ENCODE data around the gene FADS1. TPM values are rescaled to one million over a fixed set of nuclear protein-coding genes. Genes with fewer than 3 reads are reported as not detected.

FADS1 gene
- total and polyA plus RNA-seq, 2 donors (not counting 1 experiment from before 2014, with no cell fraction given) = 173 to 208 TPM

DNA sequence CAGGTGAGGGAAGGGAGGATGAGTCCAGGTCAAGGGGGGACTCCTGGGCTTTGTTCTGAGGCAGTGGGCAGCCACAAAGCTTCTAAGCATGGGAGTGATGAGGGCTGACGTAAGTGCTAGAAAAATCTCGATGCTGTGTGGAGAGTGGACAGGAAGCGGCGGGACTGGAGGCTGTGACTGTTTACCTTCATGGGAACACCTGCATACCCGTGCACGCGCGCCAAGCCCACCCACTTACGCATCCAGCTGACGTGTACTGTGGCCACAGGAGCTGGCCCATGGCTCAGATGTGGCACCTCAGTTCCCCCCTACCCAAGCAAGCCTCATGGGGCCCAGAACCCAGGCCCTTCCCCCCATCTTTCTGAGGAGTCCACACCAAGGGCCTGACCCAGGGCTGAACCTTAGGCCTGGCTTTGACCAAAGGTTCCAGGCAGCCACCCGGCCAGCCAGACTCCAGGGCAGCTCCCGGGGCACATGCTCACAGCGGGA is 50.4 kb downstream of the FADS1 start:
- Histone ChIP-seq H2AFZ (ENCODE audit: low read length) (no peak overlapping the region), H3K9ac (ENCODE audit: insufficient read depth, low read length) (no peak overlapping the region), H4K20me1 (ENCODE audit: control insufficient read depth, extremely low read depth, insufficient read depth, low read length) (no peaks in the 10 kb centered on the region), H3K4me2 (ENCODE audit: extremely low read depth, insufficient read depth, low read length) (no peak overlapping the region), H3K79me2 (ENCODE audit: control insufficient read depth, insufficient read depth, low read length) (no peaks in the 10 kb centered on the region), H3K36me3 (ENCODE audit: control insufficient read depth, insufficient read depth, low read length) (no peaks in the 10 kb centered on the region), H3K27ac (ENCODE audit: insufficient read depth, low read length) (no peak overlapping the region), H3K27me3 (ENCODE audit: control insufficient read depth, insufficient read depth, low read length) (peaks cover 3% of the 10 kb centered on the region), H3K4me1 (ENCODE audit: control insufficient read depth, extremely low read depth, insufficient read depth, low read length) (no peaks in the 10 kb centered on the region), H3K4me3 (replicated peaks in 1 of 4; ENCODE audit: control extremely low read depth in 1 of 4, insufficient read depth in 1 of 4, low read depth in 3 of 4, low read length in 4 of 4) (no peak overlapping the region), H3K9me3 (ENCODE audit: control insufficient read depth, insufficient read depth, low read depth, low read length) (no peaks in the 10 kb centered on the region)
- peak; percentile 56 to 59 for DNase-seq (ENCODE audit: low read depth in 2 of 2)
- TF ChIP-seq, protein P1, sequence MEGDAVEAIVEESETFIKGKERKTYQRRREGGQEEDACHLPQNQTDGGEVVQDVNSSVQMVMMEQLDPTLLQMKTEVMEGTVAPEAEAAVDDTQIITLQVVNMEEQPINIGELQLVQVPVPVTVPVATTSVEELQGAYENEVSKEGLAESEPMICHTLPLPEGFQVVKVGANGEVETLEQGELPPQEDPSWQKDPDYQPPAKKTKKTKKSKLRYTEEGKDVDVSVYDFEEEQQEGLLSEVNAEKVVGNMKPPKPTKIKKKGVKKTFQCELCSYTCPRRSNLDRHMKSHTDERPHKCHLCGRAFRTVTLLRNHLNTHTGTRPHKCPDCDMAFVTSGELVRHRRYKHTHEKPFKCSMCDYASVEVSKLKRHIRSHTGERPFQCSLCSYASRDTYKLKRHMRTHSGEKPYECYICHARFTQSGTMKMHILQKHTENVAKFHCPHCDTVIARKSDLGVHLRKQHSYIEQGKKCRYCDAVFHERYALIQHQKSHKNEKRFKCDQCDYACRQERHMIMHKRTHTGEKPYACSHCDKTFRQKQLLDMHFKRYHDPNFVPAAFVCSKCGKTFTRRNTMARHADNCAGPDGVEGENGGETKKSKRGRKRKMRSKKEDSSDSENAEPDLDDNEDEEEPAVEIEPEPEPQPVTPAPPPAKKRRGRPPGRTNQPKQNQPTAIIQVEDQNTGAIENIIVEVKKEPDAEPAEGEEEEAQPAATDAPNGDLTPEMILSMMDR (conservative IDR thresholded peaks at IDR 0.05 in 1 of 2, IDR thresholded peaks at IDR 0.05 in 1 of 2; ENCODE audit: low read depth in 1 of 2, low read length in 2 of 2) = no peak
- no peak for TF ChIP-seq EZH2 (IDR thresholded peaks at IDR 0.05; ENCODE audit: low read length, missing control alignments)

DNA sequence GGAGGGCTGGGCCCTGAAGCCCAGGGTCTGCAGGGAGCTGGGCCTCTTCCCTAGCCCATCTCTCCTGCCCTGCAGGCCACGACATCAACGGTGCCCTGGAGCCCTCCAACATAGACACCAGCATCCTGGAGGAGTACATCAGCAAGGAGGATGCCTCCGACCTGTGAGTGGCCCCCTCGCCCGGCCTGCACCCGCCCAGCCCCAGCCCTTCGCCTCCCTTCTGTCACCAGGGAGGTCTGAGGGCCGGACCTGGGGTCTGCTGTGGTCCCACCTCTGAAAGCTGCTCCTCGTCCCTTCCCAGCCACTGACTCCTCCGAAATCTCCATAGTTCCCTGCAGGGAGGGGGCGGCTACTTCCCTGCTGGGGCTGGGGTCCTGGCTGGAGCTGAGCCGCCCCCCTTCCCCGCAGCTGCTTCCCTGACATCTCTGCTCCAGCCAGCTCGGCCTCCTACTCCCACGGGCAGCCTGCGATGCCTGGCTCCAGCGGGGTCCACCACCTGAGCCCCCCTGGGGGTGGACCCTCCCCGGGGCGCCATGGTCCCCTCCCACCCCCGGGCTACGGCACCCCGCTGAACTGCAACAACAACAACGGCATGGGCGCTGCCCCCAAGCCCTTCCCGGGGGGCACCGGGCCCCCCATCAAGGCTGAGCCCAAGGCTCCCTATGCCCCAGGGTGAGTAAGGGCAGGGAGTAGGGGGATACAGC is 51.1 kb downstream of the FADS1 start:
- Histone ChIP-seq H3K27me3 (ENCODE audit: control insufficient read depth, insufficient read depth, low read length) (peaks cover 3% of the 10 kb centered on the region), H3K9ac (ENCODE audit: insufficient read depth, low read length) (no peak overlapping the region), H3K4me2 (ENCODE audit: extremely low read depth, insufficient read depth, low read length) (no peak overlapping the region), H3K36me3 (ENCODE audit: control insufficient read depth, insufficient read depth, low read length) (no peaks in the 10 kb centered on the region), H4K20me1 (ENCODE audit: control insufficient read depth, extremely low read depth, insufficient read depth, low read length) (no peaks in the 10 kb centered on the region), H3K4me3 (replicated peaks in 1 of 4; ENCODE audit: control extremely low read depth in 1 of 4, insufficient read depth in 1 of 4, low read depth in 3 of 4, low read length in 4 of 4) (no peak overlapping the region), H3K27ac (ENCODE audit: insufficient read depth, low read length) (no peak overlapping the region), H2AFZ (ENCODE audit: low read length) (no peak overlapping the region), H3K9me3 (ENCODE audit: control insufficient read depth, insufficient read depth, low read depth, low read length) (no peaks in the 10 kb centered on the region), H3K4me1 (ENCODE audit: control insufficient read depth, extremely low read depth, insufficient read depth, low read length) (no peaks in the 10 kb centered on the region), H3K79me2 (ENCODE audit: control insufficient read depth, insufficient read depth, low read length) (no peaks in the 10 kb centered on the region)
- DNase-seq (ENCODE audit: low read depth in 2 of 2) = no peak
- TF ChIP-seq EZH2 (IDR thresholded peaks at IDR 0.05; ENCODE audit: low read length, missing control alignments) = no peak
- TF ChIP-seq, protein P1 (conservative IDR thresholded peaks at IDR 0.05 in 1 of 2, IDR thresholded peaks at IDR 0.05 in 1 of 2; ENCODE audit: low read depth in 1 of 2, low read length in 2 of 2) = no peak

DNA sequence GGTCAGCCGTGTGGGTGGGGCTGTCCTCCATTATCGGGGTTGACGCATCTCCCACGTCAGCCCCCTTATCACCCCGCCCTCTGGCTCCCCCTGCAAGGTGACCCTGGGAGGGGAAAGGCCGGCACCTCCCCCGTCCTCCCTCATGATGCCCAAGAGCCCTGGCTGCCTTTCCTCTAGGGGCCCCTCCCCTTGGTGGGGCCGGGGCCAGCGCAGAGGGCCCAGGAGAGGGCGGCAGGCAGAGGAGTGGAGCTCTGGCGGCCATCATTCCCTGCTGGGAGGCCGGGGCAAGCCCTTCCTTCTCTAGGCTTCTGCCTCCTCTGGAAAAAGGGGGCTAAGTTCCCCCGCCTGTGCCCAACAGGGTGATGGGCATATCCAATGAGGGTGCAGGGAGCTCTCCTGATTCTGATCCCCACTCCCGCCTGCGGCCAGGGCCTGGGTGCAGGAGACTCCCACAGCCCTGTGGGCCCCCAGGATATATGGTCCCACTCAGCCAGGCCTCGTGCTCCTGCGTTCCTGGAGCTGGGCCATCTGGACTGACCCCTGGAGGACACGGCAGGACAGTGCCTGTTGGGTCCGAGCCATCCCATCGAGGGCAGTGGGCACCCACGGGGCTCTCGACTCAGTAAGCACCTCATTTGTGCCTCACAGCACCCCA is 52.1 kb downstream of the FADS1 start:
- no peaks in the 10 kb centered on the region for H3K4me1 ChIP-seq (ENCODE audit: control insufficient read depth, extremely low read depth, insufficient read depth, low read length)
- no peak overlapping the region for H3K4me2 ChIP-seq (ENCODE audit: extremely low read depth, insufficient read depth, low read length)
- H3K4me3 ChIP-seq (replicated peaks in 1 of 4; ENCODE audit: control extremely low read depth in 1 of 4, insufficient read depth in 1 of 4, low read depth in 3 of 4, low read length in 4 of 4) = no peak overlapping the region
- H3K9me3 ChIP-seq (ENCODE audit: control insufficient read depth, insufficient read depth, low read depth, low read length) = no peaks in the 10 kb centered on the region
- H3K36me3 ChIP-seq (ENCODE audit: control insufficient read depth, insufficient read depth, low read length) = no peaks in the 10 kb centered on the region
- H3K27ac ChIP-seq (ENCODE audit: insufficient read depth, low read length) = no peak overlapping the region
- H2AFZ ChIP-seq (ENCODE audit: low read length) = no peak overlapping the region
- H3K79me2 ChIP-seq (ENCODE audit: control insufficient read depth, insufficient read depth, low read length) = no peaks in the 10 kb centered on the region
- peak in 1 of 2 donors; percentile 24 for DNase-seq (ENCODE audit: low read depth in 2 of 2)
- no peaks in the 10 kb centered on the region for H4K20me1 ChIP-seq (ENCODE audit: control insufficient read depth, extremely low read depth, insufficient read depth, low read length)
- TF ChIP-seq EZH2 (IDR thresholded peaks at IDR 0.05; ENCODE audit: low read length, missing control alignments) = no peak
- TF ChIP-seq, protein P1 (conservative IDR thresholded peaks at IDR 0.05 in 1 of 2, IDR thresholded peaks at IDR 0.05 in 1 of 2; ENCODE audit: low read depth in 1 of 2, low read length in 2 of 2) = no peak
- peaks cover 3% of the 10 kb centered on the region for H3K27me3 ChIP-seq (ENCODE audit: control insufficient read depth, insufficient read depth, low read length)
- no peak overlapping the region for H3K9ac ChIP-seq (ENCODE audit: insufficient read depth, low read length)
